ENCODE results near the gene PTPN7. TPM values are rescaled to one million over a fixed set of nuclear protein-coding genes. Genes with fewer than 3 reads are reported as not detected.
A peak's percentile ranks its signal among the peaks of the same experiment; 100 is the strongest.

Gene PTPN7
- total and polyA plus RNA-seq, 10 of the 15 experiments (the other 5 are each of a cell fraction or from before 2014, with no cell fraction given): 7.9 to 117 (median 102) TPM

GRCh38 chr1:202161151-202162046 lies 997 bp upstream of the PTPN7 start:
- RAD21 ChIA-PET (ENCODE audit: unreplicated experiment): interaction anchor here (1.2 to 2.1 kb wide), 4 partner anchors 18 to 28 kb away, joined by 3 to 11 read pairs (median 9); partner anchors contain the start of gene ARL8A
- CTCF ChIA-PET: interaction anchor here (1.1 to 9.2 kb wide), 10 partner anchors 6 to 844 kb away, joined by 3 to 171 read pairs (median 14); partner anchors contain the start of genes ELF3 and LGR6
- H3K9ac ChIP-seq (ENCODE audit: control insufficient read depth, insufficient read depth, low read length): peak overlapping the region; percentile 100
- peaks cover 66% of the 10 kb centered on the region for H3K4me1 ChIP-seq (ENCODE audit: control insufficient read depth, insufficient read depth, low read length)
- no peak for DNase-seq (ENCODE audit: low read depth, low spot score)
- FAIRE-seq: no peak
- SMC1A ChIA-PET (ENCODE audit: uncharacterized antibody, unreplicated experiment): interaction anchor here (0.9 to 2.1 kb wide), 6 partner anchors 19 to 181 kb away, joined by 3 to 7 read pairs (median 4); partner anchors contain the start of genes LGR6 and UBE2T
- peaks cover 35% of the 10 kb centered on the region for H3K79me2 ChIP-seq (ENCODE audit: control insufficient read depth, insufficient read depth, low read length)
- BruUV-seq (replicated peaks): no TSS peak
- peak overlapping the region; percentile 85 for H3K4me3 ChIP-seq
- H3K27me3 ChIP-seq (replicated peaks in 1 of 2; ENCODE audit: control insufficient read depth in 2 of 2, insufficient read depth in 2 of 2, low read length in 1 of 2): no peaks in the 10 kb centered on the region
- peak overlapping the region; percentile 97 for H3K27ac ChIP-seq (ENCODE audit: control insufficient read depth, insufficient read depth)
- H4K20me1 ChIP-seq (ENCODE audit: control insufficient read depth, insufficient read depth): no peaks in the 10 kb centered on the region
- peak overlapping the region; percentile 40 for H2AFZ ChIP-seq (ENCODE audit: control insufficient read depth, low read depth, low read length)
- peak; percentile 11 for ATAC-seq
- H3K36me3 ChIP-seq (ENCODE audit: control insufficient read depth in 2 of 2, insufficient read depth in 2 of 2, low read length in 1 of 2): peaks cover 2 to 4% of the 10 kb centered on the region in 2 experiments; a peak in 2 of 4 replicates
- in situ Hi-C loops (cut with MboI) (no loop called here), intact Hi-C loops (cut with micrococcal nuclease; ENCODE audit: unreplicated experiment) (no loop called here)
- POLR2A ChIA-PET: interaction anchor here (0.9 to 3.0 kb wide), 3 partner anchors 14 to 28 kb away, joined by 3 to 15 read pairs (median 4); no protein-coding TSS in a partner anchor
- WGBS (ENCODE audit: insufficient coverage, insufficient replicate concordance, low lambda C conversion rate, missing lambda C conversion rate): 67% methylated on average over 19 of the region's 22 CpGs
- H3K9me3 ChIP-seq (replicated peaks; ENCODE audit: control insufficient read depth, insufficient read depth, low read length): no peaks in the 10 kb centered on the region
- H3K4me2 ChIP-seq (ENCODE audit: control insufficient read depth, insufficient read depth): peak overlapping the region; percentile 100
- TF ChIP-seq EED (IDR thresholded peaks at IDR 0.05; ENCODE audit: low read depth): peak; percentile 10; the same call in 1 of the 2 replicates
- TF ChIP-seq SP1 (IDR thresholded peaks at IDR 0.05; ENCODE audit: low read depth, low read length): no peak
- TF ChIP-seq MYB (IDR thresholded peaks at IDR 0.05; ENCODE audit: borderline replicate concordance, low read depth, low read length): no peak
- TF ChIP-seq NFXL1 (IDR thresholded peaks at IDR 0.05; ENCODE audit: borderline replicate concordance): no peak
- no peak for TF ChIP-seq STAT1 (conservative IDR thresholded peaks at IDR 0.05)
- no peak for TF ChIP-seq CHD4 (IDR thresholded peaks at IDR 0.05)
- TF ChIP-seq EZH2 (IDR thresholded peaks at IDR 0.05; ENCODE audit: borderline replicate concordance, control insufficient read depth, low read depth, low read length): no peak
- TF ChIP-seq ZNF217 (IDR thresholded peaks at IDR 0.05): no peak
- TF ChIP-seq KAT2A (conservative IDR thresholded peaks at IDR 0.05; ENCODE audit: control insufficient read depth, low read depth, low read length): no peak
- peak; percentile 43; the same call in 1 of the 2 replicates for TF ChIP-seq SPI1 (IDR thresholded peaks at IDR 0.05; ENCODE audit: borderline replicate concordance, insufficient read depth, low read depth, low read length)
- no peak for TF ChIP-seq TCF3 (IDR thresholded peaks at IDR 0.05; ENCODE audit: borderline replicate concordance, insufficient read depth, low read depth, low read length)
- TF ChIP-seq SMAD5 (IDR thresholded peaks at IDR 0.05; ENCODE audit: low read depth): no peak
- no peak for TF ChIP-seq TBL1XR1 (IDR thresholded peaks at IDR 0.05; ENCODE audit: low read depth, low read length)
- no peak for TF ChIP-seq TCF12 (IDR thresholded peaks at IDR 0.05; ENCODE audit: low read depth, low read length)
- TF ChIP-seq IKZF1 (conservative IDR thresholded peaks at IDR 0.05): no peak; the same call in 1 of the 2 replicates
- TF ChIP-seq SIX5 (IDR thresholded peaks at IDR 0.05; ENCODE audit: low read depth, low read length, severe bottlenecking): no peak
- TF ChIP-seq NFYA (IDR thresholded peaks at IDR 0.05; ENCODE audit: borderline replicate concordance, low read depth, low read length): no peak
- TF ChIP-seq RELB (IDR thresholded peaks at IDR 0.05; ENCODE audit: low read depth): no peak
- TF ChIP-seq RELA (IDR thresholded peaks at IDR 0.05; ENCODE audit: borderline replicate concordance, partially characterized antibody): no peak
- TF ChIP-seq BHLHE40 (IDR thresholded peaks at IDR 0.05; ENCODE audit: borderline replicate concordance in 1 of 2, low read depth in 2 of 2, low read length in 1 of 2): no peak
